Left ventricle myocardium inferior (tissue), 1 donor: ENCODE results near the gene TMEM255A. TPM values are rescaled to one million over a fixed set of nuclear protein-coding genes. Genes with fewer than 3 reads are reported as not detected.

Experiments
- DNase-seq: peaks from one replicate; pipeline ENCODE4 v3.0.0-alpha.2; 2020
- H3K27ac ChIP-seq: fragments of 200-600 bp; replicated peaks from 2 replicates; pipeline ENCODE4 v1.8.0; 2021
- H3K27me3 ChIP-seq: fragments of 200-600 bp; 2 replicates; pipeline ENCODE4 v1.8.0; 2021; ENCODE audit warnings: low read depth
- H3K36me3 ChIP-seq: fragments of 200-600 bp; 2 replicates; pipeline ENCODE4 v1.8.0; 2021
- H3K4me1 ChIP-seq: fragments of 200-600 bp; 2 replicates; pipeline ENCODE4 v1.8.0; 2021
- H3K4me3 ChIP-seq: fragments of 200-600 bp; 2 replicates; pipeline ENCODE4 v1.8.0; 2021; ENCODE audit warnings: mild to moderate bottlenecking, moderate library complexity
- H3K9me3 ChIP-seq: fragments of 200-600 bp; replicated peaks from 2 replicates; pipeline ENCODE4 v1.8.0; 2021
- intact Hi-C: fragments of 100-400 bp; cut with micrococcal nuclease; formaldehyde crosslinking; loops from one replicate; pipeline ENCODE4 v1.11.0; 2022
- total RNA-seq: library from RNA; stranded (reverse); fragmentation: NEBNext Ultra II Directional; extraction: Animal tissue kit (Norgen Biotek cat#: 25700); gene quantifications from one replicate; pipeline ENCODE4 v1.2.1, GENCODE V29; 2021
- TF ChIP-seq, protein P1 (sequence below): fragments of 200-600 bp; IDR thresholded peaks from 2 replicates; pipeline ENCODE4 v1.8.0; 2021; ENCODE audit warnings: antibody characterized with exemption, mild to moderate bottlenecking, borderline replicate concordance
- donor health status: DM: no; HTN: yes; CAD: no; lungs with severe emphysema.

The TMEM255A gene
- total RNA-seq, 1 donor from 2014 or later = 0.38 TPM

DNA sequence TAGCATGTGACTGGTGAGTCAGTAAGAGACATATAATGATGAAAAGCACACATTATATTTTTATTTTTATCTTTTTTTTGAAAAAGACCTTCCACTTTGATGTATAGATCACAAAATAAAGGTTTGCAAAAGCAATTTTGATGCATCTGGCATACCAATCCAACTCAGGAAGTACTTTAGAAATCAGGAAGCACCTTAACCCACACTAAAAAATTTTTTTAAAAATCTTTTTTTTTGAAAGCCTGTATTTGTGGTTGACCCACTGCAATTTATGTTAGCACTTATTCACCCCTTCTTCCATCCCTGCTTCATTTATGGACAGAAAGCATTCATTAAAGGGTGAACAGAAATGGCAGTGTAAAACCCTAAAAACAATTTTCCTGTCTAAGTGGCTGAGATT is 16.6 kb downstream of the TMEM255A start:
- Histone ChIP-seq H3K9me3 (no peaks in the 10 kb centered on the region), H3K27ac (no peak overlapping the region), H3K36me3 (no peaks in the 10 kb centered on the region), H3K4me3 (no peak overlapping the region), H3K4me1 (no peaks in the 10 kb centered on the region), H3K27me3 (no peaks in the 10 kb centered on the region)
- intact Hi-C loops = no loop called here
- TF ChIP-seq, protein P1, sequence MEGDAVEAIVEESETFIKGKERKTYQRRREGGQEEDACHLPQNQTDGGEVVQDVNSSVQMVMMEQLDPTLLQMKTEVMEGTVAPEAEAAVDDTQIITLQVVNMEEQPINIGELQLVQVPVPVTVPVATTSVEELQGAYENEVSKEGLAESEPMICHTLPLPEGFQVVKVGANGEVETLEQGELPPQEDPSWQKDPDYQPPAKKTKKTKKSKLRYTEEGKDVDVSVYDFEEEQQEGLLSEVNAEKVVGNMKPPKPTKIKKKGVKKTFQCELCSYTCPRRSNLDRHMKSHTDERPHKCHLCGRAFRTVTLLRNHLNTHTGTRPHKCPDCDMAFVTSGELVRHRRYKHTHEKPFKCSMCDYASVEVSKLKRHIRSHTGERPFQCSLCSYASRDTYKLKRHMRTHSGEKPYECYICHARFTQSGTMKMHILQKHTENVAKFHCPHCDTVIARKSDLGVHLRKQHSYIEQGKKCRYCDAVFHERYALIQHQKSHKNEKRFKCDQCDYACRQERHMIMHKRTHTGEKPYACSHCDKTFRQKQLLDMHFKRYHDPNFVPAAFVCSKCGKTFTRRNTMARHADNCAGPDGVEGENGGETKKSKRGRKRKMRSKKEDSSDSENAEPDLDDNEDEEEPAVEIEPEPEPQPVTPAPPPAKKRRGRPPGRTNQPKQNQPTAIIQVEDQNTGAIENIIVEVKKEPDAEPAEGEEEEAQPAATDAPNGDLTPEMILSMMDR = no peak
- no peak for DNase-seq

DNA sequence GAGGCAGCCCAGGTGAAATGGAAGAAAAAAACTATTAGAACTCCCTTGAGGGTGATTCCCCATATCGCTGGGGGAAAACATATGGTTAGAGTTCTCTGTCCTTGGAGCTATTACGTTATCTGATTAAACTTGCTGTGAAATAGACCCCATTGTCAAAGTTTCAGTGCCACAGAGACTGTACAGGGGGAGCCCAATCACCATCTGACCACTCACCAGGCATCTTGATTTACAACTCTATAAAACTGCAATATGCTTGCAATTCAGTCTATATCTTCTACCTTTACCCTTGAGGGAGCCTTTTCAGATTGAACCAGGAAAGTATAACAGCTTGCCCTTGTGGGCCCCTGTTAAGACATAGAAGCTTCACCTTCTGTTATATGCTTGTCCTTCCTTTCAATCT is 18.2 kb downstream of the TMEM255A start:
- Histone ChIP-seq H3K4me1 (no peaks in the 10 kb centered on the region), H3K9me3 (no peaks in the 10 kb centered on the region), H3K27me3 (no peaks in the 10 kb centered on the region), H3K36me3 (no peaks in the 10 kb centered on the region), H3K4me3 (no peak overlapping the region), H3K27ac (no peak overlapping the region)
- TF ChIP-seq, protein P1 = no peak
- intact Hi-C loops = no loop called here
- DNase-seq = no peak

DNA sequence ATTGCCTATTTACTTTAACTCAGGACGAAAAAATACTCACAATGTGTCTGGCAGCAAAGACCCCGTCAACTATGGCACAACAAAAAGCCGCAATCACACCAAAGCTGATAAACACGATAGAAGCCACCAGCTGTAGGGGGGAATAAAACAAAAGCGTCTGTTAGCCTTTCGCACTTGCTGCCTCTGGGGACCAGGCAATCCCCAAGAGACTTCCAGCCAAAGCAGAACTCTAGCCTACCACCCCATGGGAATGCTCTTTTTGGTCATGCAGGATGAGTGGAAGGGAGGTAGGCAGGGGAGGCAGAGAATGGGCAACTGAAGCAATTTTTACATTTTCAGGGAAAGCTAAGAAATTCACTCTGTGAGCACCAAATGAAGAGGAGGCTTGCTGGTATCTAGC is 20.1 kb downstream of the TMEM255A start:
- no peaks in the 10 kb centered on the region for H3K9me3 ChIP-seq
- DNase-seq = no peak
- H3K27me3 ChIP-seq = no peaks in the 10 kb centered on the region
- H3K27ac ChIP-seq = no peak overlapping the region
- TF ChIP-seq, protein P1 = no peak
- no peaks in the 10 kb centered on the region for H3K4me1 ChIP-seq
- intact Hi-C loops = no loop called here
- no peaks in the 10 kb centered on the region for H3K36me3 ChIP-seq
- no peak overlapping the region for H3K4me3 ChIP-seq

DNA sequence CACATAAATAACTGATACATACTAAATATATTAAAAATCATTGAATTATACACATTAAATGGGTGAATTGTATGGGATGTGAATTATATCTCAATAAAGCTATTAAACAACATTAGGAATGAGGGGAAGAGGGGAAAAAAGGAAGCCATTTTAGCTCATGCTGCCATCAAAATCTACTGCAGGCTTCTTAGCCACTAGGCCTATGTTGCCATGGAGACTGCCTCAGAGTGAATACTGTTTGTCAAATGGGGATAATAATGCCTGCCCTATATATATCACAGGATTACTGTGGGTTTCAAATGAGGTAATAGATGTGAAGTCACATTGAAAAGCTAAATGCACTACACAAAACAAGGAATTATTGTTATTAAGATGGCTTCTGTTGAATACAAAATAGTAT is 21.2 kb downstream of the TMEM255A start:
- TF ChIP-seq, protein P1 = no peak
- no peak for DNase-seq
- H3K27ac ChIP-seq = no peak overlapping the region
- no peaks in the 10 kb centered on the region for H3K9me3 ChIP-seq
- no peaks in the 10 kb centered on the region for H3K36me3 ChIP-seq
- no peaks in the 10 kb centered on the region for H3K4me1 ChIP-seq
- intact Hi-C loops = no loop called here
- H3K27me3 ChIP-seq = no peaks in the 10 kb centered on the region
- H3K4me3 ChIP-seq = no peak overlapping the region

DNA sequence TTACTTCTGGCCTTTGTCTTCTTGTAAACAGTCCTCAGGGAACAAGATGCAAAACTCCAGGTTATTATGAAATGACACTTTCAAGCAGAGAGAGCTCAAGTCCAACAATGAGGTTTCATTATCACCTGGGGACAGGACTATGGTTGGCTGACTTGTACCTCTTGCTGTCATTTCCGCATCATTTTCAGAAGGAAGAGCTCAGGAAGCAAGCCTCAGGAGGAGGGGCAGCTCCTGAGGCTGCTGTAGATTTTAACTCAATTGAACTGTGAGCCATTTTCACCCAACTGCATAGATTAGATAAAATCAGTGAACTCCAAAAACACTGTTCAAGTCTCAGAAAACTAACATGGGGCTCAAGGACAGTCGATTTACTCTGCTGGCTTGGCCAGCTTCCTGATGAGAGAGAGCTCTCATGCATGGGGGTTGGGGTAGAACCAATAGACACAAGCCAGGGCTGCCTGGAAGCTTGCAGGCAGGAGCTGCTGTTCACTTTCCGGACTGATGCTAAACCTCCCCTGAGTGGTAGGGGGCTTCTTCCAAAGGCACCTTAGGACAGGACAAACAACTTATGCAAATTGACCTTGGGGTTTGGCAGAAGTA is 23.6 kb downstream of the TMEM255A start:
- no peak for DNase-seq
- TF ChIP-seq, protein P1 = no peak
- intact Hi-C loops = no loop called here
- no peaks in the 10 kb centered on the region for H3K4me1 ChIP-seq
- no peaks in the 10 kb centered on the region for H3K9me3 ChIP-seq
- H3K27me3 ChIP-seq = no peaks in the 10 kb centered on the region
- no peak overlapping the region for H3K4me3 ChIP-seq
- H3K36me3 ChIP-seq = no peaks in the 10 kb centered on the region
- H3K27ac ChIP-seq = no peak overlapping the region
